Activated T-cell treated with anti-CD3 and anti-CD28 coated beads for 4 hours (primary cell): ENCODE data around the gene NFATC3.
"Not testable (repeated sequence)": the region's sequence is repeated elsewhere in the genome, so short reads cannot be mapped to it uniquely, and the experiment has no call there.

Experiments
- DNase-seq: peaks from one replicate; pipeline ENCODE4 v3.0.0-alpha.2; 2020

The NFATC3 gene

DNA sequence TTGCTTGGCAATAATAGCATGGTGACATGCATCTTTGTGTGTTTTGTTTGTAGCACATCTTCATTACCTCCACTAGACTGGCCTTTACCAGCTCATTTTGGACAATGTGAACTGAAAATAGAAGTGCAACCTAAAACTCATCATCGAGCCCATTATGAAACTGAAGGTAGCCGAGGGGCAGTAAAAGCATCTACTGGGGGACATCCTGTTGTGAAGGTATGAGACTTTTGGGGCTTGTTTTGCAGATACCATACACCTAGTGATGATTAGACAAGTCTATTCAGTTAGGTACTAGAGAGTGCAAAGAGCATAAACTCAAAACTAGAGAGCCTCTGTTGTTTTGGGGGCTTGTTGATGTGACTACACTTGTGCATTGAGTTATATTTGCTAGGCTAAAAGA, 41.2 kb downstream of the NFATC3 start:
- DNase-seq = no peak

DNA sequence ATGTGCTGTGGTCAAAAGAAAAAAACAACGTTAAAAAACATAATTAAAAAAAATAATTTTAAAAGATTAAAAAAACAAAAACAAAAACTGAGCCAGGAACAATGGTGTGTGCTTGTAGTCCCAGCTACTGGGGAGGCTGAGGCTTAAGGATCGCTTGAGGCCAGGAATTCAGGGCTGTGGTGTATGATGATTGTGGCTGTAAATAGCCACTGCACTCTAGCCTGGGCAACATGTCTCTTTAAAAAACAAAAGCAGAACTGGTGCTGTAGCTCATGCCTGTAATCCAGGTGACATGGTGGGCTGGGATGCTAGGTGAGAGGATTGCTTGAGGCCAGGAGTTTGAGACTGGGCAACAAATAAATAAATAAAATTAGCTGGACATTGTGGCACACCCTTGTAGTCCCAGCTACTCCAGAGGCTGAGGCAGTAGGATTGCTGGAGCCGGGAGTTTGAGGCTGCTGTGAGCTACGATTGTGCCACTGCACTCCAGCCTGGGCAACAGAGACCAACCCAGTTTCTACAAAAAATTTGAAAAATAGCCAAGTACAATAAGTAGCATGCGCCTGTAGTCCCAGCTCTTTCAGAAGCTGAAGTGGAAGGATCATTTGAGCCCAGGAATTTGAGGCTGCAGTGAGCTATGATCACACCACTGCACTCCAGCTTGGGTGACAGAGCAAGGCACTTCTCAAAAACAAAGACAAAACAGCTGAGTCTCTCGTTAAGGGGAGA, 43.6 kb downstream of the NFATC3 start:
- DNase-seq = no peak

DNA sequence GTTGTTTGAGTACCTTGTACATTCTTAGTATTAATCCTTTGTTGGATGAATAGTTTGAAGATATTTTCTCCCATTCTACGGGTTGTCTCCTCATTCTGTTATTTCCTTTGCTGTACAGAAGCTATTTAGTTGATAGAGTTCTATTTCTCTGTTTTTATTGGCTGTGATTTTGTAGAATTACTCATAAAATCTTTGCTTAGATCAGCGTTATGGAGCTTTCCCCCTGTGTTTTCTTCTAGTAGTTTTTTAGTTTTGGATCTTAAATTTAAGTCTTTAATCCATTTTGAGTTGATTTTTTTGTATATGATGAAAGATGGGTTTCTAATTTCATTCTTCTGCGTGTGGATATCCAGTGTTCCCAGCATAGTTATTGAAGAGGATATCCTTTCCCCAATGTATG, 45.4 kb downstream of the NFATC3 start:
- DNase-seq = no peak

DNA sequence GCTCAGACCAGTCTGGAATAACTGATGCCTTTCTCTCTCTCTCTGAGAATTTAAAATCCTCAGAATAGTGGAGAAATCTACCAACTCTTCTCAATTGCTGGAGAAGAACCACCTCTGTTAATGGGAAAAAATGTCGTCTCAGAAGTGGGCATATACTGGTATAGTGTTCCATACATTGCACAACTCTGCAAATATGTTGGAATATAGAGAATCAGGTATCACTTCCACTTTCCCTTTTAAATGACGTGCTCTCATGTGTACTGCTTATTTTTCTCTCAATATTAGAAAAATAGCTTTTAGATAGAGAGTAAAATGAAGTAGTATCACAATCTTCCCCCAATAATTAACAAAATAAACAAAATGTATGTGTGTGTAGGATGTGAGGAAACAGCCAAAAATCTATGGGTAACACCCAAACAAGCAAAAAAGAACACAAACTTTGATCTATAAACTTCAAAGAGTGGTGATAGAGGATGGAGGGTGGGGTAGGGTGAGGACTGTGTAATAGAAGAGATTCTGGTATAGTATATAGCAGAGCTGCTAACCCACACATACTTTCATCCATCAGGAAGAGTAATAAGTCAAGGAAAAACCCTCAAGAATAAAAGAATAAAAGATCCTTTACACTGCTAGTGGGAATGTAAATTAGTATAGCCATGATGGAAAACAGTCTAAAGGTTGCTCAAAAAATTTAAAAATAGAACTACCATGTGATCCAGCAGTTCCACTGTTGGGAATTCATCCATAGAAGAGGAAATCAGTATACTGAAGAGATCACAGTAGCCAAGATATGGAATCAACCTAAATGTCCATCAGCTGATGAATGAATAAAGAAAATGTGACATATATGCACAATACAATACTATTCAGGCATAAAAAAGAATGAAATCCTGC, 46.9 kb downstream of the NFATC3 start:
- DNase-seq = no peak

DNA sequence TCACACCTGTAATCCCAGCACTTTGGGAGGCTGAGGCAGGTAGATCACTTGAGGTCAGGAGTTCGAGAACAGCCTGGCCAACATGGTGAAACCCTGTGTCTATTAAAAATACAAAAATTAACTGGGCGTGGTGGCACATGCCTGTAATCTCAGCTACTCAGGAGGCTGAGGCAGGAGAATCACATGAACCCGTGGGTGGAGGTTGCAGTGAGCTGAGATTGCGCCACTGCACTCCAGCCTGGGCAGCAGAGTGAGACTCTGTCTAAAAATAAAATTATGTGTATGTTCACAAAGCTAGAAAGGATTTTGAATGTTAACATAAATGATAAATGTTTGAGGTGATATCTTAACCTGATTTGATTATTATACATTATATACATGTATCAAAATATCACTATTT, 47.8 kb downstream of the NFATC3 start:
- not testable (repeated sequence) for DNase-seq

DNA sequence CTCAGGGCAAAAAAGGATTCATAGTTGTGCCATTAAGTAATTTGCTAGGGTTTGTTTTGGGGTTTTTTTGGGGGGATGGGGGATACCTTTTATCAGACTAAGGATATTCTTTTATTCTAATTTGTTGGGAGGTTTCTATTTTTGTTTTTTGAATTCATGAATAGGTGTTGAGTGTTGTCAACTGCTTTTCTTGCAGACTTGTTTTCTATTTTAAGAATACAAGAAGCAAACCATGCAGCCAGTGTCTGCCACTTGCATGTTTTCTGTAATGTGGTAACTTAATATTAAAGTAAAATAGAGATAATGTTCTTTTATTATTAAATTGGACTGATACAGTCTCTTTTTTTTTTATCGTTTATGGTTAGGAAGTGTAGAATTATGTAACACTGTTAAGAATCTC, 49.5 kb downstream of the NFATC3 start:
- no peak for DNase-seq

DNA sequence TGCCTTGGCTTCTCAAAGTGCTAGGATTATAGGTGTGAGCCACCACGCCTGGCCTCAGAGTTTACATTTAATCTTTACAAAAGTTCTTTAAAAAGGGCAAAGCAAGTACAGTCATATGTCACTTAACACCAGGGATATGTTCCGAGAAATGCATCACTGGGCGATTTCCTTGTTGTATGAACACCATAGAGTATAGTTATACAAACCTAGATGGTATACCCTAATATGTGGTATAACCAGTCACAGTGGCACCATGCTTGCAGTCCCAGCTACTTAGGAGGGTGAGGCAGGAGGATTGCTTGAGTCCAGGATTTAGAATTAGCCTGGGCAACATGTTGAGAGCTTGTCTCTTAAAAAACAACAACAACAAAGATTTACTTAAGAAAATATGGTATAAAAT, 51.3 kb downstream of the NFATC3 start:
- DNase-seq = no peak

DNA sequence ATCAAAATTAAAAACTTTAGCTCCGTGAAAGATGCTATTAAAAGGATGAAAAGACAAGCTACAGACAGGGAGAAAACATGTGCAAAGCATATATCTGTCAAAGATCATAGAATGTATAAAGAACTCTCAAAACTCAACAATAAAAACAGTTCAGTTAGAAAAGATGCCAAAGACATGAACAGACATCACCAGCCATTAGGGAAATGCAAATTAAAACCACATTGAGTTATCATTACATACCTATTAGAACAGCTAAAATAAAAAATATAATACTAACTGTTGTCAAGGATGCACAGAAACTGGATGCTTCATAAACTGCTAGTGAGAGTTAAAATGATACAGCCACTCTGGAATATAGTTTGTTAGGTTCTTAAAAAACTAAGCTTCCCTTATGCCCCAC, 58.8 kb downstream of the NFATC3 start:
- DNase-seq = no peak

DNA sequence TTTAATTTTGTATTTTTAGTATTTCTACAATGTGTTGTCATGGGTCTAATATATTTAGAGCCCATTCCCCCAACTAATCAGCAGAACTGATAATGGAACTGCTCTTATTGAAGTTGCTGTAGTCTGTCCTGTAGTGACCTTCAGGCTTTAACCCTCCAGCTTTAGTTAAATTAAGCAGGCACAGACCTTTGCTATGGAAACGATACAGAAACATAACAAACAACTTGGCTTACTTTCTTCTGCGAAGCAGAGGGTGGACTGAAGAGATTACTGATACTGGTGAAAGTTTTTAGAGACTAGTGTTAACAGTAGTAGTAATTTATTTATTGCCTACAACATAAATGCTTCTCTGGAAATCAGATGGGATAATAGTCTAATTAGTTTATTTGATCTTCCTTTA, 61.4 kb downstream of the NFATC3 start:
- no peak for DNase-seq

DNA sequence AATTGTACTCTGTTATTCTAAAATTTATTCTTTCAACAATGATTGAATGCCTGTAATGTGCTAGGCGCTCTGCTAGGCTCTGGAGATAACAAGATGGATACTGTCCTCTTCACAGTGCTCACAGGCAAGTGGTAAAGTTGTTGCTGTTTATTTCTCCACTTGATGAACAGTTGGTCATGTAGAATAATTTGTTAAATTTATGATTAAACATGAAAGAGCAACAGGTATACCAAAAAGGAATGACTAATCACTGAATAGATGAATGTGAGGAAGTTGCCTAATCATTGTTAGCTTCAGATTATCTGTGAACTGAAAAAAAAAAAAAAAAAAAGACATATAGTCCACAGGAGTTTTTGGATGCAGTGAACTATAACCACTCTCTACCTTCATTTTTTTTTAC, 62.3 kb downstream of the NFATC3 start:
- no peak for DNase-seq

DNA sequence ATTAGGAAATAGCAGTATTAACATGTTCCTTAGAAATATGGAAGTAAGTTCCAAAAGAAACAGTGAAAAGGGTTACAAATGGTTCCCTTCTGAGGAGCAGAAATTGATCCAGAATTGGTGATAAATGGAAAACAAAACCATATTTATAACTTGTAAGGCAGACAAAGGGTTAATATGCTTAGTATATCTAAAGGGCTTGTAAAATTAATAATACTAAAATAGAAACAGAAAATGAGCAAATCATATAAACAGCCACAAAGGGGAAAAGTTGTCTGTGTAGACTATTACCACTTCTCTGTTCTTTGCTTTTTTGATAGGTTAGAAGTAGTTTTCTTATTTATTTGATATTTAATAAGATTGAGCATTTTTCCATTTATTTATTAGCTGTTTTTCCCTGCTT, 64.4 kb downstream of the NFATC3 start:
- no peak for DNase-seq

DNA sequence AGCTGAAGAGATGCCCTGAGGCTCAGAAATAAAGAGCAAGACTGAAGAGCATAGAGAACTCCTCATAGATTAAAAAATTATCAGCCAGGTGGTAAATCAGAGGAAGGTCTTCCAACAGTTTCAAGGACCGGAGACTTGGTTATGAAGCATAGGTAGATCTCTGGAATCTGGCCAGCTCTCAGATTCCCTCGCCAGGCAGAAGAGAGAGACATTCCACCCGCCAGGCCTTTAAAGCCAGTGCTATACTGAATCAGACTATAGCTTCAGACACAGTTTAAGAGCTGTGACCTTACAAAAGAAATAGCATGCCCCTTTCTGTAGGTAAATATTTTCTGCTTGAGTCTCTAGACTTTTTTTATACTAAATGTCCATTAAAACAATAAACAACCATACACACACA, 70.3 kb downstream of the NFATC3 start:
- no peak for DNase-seq

DNA sequence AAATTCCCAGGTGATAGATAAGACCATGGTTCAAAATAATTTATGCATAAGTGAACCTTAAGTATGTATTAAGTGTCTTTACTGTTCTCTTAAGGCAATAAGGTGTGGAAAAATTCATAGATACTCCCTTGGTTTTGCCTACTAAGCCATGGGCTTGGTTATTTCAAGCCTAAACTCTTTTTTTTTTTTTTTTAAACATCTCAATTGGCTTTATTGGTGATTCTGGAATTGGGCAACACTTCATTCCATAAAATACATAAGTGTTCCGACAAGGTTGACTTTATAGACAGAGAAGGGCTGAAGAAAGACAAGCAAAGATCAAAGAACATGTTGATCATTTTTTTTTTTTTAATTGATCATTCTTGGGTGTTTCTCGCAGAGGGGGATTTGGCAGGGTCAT, 77.2 kb downstream of the NFATC3 start:
- no peak for DNase-seq

DNA sequence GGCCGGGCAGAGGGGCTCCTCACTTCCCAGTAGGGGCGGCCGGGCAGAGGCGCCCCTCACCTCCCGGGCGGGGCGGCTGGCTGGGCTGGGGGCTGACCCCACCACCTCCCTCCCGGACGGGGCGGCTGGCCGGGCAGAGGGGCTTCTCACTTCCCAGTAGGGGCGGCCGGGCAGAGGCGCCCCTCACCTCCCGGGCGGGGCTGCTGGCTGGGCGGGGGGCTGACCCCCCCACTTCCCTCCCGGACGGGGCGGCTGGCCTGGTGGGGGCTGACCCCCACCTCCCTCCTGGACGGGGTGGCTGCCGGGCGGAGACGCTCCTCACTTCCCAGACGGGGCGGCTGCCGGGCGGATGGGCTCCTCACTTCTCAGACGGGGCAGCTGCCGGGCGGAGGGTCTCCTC, 78.1 kb downstream of the NFATC3 start:
- DNase-seq = not testable (repeated sequence)

DNA sequence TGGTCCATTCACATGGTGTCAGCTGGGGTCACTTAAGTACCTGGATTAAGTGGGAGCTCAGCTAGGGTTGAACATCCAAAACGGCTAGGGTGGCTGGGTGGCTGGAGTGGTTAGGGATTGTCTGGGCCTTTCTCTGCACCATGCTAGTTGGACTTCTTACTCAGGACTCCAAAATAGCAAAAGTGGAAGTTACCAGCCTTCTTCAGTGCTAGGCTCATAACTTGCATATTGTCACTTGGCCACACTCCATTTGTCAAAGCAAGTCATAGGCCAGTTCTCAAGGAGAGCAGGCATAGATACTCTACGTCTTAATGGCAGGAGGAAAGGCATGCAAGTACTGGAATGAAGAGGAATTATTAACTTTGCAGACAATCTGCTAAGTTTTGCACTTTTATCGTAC, 81.1 kb downstream of the NFATC3 start:
- no peak for DNase-seq

DNA sequence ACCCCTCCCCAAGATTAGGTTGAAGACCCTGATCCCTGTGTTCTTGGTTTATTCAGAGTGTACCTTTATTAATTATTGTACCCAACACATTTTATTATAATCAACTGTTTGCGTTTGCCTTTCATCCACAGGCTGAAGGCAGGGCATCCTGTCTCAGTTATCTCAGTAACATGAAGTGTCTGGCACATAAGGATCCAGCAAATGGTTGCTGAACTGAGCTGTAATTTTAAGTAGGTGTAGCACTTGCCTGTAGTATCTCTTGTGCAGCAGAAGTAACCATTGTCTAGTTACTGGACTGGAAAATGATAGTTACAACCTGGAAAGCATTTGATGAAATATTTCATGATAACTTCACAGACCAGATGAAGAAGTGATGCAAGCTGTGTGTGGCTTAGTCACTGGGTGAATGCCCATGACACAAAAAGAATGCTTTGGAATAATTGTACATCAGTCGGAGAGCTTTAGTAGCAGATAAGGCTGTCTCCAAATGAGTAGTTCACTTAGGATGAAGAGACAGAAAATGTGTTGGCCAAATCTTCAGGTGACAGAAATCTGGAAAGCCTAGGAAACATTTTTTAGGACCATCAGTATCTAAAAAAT, 94.1 kb downstream of the NFATC3 start:
- DNase-seq = no peak

DNA sequence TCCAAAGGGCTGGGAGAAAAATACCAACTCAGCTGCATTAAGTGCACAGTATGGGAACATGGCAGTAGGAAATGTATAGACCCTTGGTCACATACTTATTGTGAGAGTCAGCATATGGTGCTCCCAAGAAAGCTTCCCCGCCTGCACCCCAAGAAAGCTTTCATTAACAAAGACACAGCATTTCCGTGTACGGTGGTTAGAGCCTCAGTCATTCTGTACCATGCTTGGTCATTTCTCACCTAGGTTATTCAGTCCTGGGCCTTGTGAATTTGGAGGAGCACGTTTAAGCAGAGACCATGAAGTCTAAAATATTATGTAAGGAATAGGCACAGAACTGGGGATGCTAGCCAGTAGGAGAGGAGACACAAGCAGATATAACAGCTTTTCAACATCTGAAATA, 94.7 kb downstream of the NFATC3 start:
- DNase-seq = no peak

DNA sequence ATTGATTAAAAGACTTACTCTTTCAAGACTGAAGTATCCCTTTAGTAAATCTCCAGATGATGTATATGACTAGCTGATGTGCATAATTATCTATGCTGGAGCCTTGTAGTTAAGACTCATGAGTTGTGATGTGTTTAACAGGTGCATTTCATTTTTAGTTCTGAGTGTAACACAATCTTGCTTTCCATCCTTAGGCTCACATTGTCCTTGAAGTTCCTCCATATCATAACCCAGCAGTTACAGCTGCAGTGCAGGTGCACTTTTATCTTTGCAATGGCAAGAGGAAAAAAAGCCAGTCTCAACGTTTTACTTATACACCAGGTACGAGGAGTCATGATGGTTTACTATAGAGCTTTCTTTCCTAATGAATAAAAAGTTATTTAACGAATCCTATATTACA, 97.9 kb downstream of the NFATC3 start:
- no peak for DNase-seq

DNA sequence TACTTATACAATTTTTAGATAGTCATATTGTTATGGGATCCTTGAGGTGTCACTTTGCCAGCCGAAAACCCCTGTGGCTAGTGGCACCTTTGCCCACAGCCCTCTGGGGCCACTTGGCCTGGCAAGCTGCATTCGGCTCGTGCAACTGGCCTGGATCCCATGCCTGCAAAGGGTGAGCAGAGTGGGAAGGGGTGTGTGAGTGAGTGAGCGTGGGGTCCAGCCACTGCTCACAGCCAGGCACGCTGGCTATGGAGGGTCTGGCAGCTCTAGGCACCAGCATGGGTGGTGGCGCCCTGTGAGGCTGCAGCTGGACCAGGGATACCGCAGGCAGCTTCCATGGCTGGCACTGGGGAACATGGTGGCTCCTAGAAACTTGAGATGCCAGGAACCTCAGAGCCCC, 101.7 kb downstream of the NFATC3 start:
- no peak for DNase-seq

DNA sequence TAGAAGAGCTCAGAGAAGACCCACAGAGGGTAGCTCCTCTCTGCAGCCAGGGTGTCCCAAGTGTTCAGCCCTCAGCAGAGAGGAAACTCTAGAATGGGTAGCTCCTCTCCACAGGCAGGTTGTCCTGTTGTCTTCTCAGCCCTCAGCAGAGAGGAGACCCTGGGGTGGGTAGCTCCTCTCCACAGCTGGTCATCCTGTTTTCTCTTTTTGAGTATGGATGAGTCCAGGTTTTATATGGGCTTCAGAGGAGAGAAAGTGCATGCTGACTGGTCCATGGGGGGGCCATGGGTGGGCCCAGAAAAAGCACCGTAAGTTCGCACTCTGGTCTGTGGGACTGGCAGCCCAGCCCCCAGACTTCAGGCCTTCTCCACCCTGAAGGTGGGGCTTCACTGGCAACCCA, 102.3 kb downstream of the NFATC3 start:
- no peak for DNase-seq

DNA sequence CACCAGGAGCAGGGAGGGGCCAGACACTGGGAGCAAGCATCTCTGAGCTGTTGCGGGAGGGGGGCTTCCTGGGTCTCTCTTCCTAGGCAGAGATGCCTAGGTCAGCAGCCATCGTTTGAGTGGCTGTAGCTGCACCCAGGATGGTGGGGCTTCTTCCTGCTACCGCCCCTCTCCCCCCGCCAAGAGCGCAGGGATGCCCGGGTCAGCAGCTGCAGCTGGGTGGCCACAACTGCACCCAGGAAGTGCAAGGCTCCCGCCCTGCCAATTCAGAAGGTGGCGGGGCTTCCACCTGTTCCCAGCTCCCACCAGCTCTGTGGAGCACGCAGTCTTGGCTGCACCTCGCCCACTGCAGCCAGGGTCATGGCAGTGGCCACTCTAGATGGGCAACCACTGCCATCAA, 103.0 kb downstream of the NFATC3 start:
- no peak for DNase-seq

DNA sequence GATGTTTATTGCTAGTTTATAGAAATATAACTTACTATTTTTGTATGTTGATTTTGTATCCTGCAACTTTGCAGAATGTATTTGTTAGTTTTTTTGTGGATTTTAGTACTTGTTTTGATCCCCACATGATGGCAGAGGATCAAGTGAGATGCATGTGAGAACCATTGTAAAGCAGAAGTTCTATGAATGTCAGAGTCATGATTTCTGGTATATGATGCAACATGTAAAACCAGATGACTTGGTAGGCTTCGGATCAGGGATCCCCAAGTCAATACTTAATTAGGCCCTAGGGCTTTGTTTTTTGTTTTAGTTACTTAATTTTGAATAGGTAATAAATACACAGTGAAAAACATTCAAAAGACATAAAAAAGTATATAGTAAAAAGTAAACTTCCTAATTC, 104.9 kb downstream of the NFATC3 start:
- no peak for DNase-seq

DNA sequence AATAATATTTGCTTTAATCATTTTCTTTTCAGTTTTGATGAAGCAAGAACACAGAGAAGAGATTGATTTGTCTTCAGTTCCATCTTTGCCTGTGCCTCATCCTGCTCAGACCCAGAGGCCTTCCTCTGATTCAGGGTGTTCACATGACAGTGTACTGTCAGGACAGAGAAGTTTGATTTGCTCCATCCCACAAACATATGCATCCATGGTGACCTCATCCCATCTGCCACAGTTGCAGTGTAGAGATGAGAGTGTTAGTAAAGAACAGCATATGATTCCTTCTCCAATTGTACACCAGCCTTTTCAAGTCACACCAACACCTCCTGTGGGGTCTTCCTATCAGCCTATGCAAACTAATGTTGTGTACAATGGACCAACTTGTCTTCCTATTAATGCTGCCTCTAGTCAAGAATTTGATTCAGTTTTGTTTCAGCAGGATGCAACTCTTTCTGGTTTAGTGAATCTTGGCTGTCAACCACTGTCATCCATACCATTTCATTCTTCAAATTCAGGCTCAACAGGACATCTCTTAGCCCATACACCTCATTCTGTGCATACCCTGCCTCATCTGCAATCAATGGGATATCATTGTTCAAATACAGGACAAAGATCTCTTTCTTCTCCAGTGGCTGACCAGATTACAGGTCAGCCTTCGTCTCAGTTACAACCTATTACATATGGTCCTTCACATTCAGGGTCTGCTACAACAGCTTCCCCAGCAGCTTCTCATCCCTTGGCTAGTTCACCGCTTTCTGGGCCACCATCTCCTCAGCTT, 105.8 kb downstream of the NFATC3 start:
- DNase-seq = no peak
